Breast epithelium (tissue), 3 donors: ENCODE measurements around the gene ERAS.

Experiments
- CTCF ChIP-seq, 3 donors: fragments of 450-650 bp; IDR thresholded peaks; one replicate each; pipeline ENCODE4 v1.5.1; 2016 to 2017; ENCODE audit warnings: antibody characterized with exemption in 3 of 3, mild to moderate bottlenecking in 3 of 3, moderate library complexity in 3 of 3
- POLR2AphosphoS5 ChIP-seq, 3 donors: sonication (generic); formaldehyde crosslinking; IDR thresholded peaks; one replicate each; pipeline ENCODE4 v1.6.1; 2017; ENCODE audit warnings: antibody characterized with exemption in 3 of 3

DNA sequence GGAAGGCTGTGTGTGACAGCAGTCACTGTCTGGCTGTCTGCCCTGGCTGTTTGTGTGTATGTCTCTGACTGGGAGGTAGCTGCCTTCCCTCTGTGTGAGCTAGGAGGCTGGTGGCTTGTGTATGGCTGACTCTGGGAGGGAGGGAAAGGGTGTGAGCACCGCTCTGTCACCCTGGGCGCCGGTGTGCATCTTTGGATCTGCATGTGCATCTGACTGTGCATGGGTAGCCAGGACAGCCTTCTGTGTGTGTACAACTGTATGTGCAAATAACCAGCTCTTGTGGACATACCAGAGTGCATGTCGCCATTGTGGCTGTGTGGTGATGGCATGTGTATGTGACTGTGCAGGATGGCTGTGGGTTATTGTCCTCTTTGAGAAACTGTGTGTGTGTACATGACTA lies 7.4 kb upstream of the ERAS start:
- TF ChIP-seq POLR2AphosphoS5 (IDR thresholded peaks at IDR 0.05) = no peak
- TF ChIP-seq CTCF (IDR thresholded peaks at IDR 0.05) = no peak
